GM21423 (cell line): Measurements from ENCODE around the gene SPATA33.
"Not testable (repeated sequence)": the region's sequence is repeated elsewhere in the genome, so short reads cannot be mapped to it uniquely, and the experiment has no call there.

Experiments
- ATAC-seq: cut with Tn5 transposase; IDR thresholded peaks from one replicate; pipeline ENCODE4 v1.9.1; 2021; ENCODE audit warnings: mild to moderate bottlenecking, moderate library complexity; ENCODE audit not compliant: unreplicated experiment

The SPATA33 gene

DNA sequence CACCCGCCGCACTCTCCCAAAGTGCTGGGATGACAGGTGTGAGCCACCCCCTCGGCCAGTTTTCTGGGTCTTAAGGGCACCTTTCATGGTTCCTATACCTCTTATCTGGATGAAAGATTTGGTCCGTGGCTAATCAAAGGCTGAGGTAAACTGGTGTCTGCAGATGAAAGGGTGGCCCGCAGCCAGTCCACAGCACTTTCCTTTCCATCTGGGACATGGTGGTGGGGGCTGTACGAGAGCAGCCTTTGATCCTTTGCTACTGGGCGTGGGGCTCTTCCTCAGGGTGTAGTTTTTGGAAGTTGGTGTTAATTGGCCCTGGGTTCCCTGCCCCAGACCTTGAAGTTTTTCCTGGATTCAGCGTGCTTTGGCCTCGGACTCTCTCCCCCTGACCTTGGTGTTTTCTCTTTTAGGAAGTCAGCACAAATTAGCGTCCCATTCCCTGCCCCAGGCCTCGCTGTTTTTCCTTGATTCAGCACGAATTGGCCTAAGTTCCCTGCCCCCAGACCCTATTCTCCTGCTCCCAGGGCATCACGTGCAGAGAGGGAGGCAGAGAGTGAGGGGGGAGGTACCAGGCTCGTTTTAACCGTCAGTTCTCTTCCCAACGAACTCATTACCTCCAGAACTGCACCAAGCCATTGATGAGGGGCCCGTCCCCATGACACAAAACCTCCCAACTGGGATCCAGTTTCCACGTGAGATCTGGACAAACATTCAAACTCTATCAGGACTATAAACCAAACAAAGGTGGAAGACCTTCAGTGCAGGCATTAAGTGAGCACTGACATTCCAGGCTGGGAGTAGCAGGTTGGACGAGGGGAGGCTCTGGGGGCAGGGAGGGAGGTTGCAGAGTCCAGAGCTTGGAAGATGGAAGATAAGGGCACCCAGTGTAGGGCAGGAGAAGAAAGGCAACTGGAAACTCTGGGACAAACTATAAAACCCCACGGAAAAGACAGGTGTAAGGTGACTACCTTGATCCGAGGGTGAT is 32.6 kb upstream of the SPATA33 start:
- ATAC-seq, result no peak

DNA sequence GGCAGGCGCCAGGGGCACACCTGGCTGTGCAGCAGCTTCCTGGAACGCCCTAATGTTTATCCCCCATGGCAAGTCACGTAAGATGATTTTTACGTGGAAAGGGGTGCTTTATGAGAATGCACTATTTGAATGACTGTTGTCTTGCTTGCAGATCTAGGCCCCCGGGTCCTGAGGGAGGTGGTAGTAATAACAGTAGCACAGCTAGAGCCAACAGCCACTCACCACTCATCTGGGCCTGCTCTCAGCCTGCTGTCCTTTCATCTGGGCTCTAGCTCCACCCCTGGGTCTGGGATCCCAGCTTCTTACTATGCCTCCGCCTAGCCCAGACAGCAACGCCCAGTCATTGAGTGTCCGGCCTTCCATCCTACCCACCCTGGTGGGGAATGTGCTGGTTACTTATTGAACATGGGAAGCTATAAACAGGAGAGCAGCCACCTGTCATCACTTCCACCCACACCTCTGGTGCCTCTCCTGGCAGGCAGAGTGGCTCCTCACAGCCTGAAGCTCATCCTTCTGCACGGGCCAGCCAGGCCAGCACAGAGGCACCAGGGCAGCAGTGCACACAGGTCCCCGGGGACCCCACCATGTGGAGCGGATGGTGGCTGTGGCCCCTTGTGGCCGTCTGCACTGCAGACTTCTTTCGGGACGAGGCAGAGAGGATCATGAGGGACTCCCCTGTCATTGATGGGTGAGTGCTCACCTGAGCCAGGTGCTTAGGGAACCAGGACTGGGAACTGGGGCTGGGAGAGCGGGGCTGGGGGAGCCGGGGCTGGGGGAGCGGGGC is 27.6 kb upstream of the SPATA33 start:
- ATAC-seq, result no peak

DNA sequence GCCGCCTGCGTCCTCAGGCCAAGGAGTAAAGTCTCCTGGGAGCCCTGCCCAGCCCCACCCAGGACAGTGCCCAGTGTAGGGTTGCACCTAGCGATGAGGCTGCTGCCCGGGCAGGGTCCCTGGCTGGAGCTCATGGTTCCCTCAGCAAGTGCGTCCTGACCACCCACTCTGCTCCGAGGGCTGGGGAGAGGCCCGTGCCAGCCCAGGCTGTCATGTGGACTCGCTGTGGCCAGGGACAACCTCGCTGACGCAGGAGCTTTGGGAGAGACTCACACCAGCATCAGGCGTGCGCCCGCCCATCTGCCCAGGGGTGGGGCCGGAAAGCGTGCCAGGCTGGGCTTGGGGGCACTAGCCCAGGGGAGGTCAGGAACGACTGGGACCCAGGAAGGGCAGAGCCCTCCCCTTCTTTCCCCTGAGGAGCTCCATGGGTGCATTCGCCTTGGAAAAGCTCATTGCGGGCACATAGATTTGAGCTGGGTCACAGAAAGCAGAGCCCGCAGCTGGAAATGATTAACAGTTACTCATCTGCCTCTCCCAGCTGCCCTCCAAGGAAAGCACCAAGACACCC is 24.5 kb upstream of the SPATA33 start:
- ATAC-seq, result no peak

DNA sequence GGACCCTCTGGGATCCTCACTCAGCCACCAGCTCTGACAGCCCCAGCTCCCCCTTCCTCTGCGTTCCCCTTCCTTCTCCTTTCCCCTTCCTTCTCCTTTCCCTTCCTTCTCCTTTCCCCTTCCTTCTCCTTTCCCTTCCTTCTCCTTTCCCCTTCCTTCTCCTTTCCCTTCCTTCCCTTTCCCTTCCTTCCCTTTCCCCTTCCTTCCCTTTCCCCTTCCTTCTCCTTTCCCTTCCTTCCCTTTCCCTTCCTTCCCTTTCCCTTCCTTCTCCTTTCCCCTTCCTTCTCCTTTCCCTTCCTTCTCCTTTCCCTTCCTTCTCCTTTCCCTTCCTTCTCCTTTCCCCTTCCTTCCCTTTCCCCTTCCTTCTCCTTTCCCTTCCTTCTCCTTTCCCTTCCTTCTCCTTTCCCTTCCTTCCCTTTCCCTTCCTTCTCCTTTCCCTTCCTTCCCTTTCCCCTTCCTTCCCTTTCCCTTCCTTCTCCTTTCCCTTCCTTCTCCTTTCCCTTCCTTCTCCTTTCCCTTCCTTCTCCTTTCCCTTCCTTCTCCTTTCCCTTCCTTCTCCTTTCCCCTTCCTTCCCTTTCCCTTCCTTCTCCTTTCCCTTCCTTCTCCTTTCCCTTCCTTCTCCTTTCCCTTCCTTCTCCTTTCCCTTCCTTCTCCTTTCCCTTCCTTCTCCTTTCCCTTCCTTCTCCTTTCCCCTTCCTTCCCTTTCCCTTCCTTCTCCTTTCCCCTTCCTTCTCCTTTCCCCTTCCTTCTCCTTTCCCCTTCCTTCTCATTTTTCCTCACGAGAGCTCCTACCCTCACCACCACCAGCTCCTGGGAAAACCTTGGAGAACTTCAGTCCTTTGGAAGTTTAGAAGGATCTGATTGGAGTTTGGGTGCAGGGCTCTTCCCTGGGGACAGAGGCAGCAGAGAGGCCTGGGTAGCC is 22.9 kb upstream of the SPATA33 start:
- not testable (repeated sequence) for ATAC-seq

DNA sequence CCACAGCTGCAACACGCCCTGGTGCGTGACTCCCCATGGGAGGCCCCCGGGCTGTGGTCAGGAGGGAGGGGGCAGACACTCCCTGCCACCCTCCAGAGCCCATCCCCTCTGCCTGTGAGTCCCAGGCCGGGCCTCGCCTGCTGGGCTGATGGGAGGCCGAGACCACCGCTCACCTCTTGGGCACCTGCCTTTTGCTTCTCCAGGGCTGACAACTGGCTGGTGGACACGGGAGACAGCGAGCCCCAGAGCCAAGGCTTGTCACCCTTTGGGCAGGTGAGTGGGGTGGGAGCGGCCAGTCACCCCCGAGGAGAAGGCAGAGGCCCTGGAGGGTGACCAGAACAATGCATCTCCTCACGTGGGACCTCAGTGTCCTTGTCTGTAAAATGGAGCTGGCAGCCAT is 21.0 kb upstream of the SPATA33 start:
- no peak for ATAC-seq

DNA sequence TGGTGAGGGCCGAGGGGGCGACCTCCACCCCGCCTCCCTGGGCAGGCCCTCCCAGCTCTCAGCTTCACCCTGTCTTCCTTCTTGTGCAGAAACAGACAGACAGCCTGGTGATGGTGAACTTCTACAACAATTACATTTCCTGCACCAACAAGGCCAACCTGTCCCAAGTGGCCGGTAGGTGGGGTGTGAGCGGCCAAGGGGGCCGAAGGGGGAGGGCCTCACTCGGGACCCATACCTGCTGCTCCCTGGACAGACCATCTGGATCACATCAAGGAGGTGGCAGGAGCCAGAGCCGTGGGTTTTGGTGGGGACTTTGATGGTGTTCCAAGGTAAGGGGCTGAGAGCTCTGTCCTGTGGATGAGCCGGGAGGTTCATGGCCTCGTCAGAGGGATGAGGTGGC is 20.3 kb upstream of the SPATA33 start:
- ATAC-seq, result no peak

DNA sequence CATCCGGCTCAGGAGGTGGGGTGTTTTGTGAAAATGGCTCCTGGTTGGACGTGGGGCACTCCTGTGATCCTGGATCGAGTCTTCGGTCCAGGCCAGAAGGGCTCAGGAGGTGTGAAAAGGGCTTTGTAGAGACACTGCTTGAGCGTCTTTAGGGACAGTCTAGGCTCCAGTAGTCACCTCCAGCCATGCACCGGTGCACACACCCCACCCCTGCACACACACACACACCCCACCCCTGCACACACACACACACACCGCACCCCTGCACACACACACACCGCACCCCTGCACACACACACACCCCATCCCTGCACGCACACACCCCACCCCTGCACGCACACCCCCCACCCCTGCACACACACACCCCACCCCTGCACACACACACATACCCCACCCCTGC is 19.2 kb upstream of the SPATA33 start:
- ATAC-seq, result no peak

DNA sequence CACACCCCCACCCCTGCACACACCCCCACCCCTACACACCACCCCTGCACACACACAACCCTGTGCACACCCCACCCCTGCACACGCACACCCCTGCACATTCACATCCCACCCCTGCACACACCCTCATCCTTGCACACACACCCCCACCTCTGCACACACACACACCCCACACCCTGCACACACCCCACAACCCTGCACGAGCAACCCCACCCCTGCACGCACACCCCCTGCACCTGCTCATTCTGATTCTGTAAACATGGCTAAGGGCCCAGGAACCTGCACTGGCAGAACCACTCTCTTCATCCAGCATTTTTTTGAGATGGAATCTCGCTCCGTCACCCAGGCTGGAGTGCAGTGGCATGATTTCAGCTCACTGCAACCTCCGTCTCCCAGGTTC is 18.3 kb upstream of the SPATA33 start:
- no peak for ATAC-seq

DNA sequence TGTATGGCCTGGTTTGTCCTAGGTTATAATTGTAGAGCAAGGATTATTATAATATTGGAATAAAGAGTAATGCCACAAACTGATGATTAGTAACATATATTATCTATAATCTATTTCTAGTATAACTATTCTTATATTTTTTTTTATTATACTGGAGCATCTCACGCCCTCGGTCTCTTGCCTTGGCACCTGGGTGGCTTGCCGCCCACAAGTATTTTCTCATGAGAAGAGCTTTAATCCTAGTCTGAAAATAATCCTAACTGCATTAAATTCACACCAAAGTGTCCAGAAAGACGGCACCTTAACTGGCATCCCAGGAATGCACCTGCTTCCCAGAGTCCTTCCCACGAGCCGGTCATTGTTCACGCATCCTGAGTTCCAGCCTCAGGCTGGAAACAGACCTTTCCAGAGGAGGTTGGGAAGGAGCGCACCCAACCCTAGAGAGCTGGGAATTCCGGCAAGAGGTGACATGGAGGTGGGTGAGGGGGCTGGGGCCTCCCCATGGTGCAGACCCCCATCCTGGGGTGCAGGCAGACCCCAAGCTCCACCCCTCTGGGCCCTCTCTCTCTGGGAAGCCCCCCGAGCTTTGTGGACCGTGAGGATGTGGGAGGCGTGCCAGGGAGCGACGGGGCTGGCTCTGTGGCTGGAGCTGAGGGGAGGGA is 16.0 kb upstream of the SPATA33 start:
- no peak for ATAC-seq

DNA sequence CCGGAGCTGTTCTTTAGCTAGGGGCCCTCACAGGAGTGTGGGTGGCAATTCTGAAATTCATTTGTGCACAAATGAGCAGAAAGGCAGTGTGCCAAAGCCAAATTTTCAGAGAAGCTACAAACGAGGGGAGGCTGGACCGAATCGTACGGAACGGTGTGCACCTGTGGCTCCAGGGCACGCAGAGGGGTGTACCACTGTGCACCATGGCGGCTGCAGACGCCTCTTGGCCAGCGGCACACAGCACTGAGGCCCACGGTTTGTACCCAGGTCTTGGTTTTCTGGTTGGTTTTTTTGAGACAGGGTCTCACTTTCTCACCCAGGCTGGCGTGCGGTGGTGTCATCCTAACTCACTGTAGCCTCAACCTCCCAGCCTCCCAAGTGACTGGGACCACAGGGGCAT is 15.1 kb upstream of the SPATA33 start:
- no peak for ATAC-seq

DNA sequence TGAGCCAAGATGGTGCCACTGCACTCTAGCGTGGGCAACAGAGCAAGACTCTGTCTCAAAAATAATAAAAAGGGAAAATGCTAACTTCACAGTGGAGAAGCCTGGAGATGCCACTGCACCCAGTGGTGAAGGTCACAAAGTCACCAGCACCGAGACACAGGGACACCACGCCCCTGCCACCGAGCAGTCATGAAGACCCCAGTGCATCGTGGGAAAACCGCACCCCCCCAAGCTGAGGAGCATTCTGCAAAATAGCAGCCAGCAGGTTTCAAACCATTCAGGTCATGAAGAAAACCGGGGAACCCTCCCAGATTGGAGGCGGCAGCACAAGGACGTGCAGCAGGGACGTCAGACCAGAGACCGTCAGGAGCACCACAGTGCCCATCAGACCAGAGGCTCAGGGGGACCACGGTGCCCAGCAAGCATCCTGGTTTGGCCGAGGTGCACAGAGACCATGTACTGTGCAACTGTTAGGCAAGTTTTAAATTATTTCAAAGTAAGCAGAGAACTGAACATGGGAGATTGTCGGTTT is 13.8 kb upstream of the SPATA33 start:
- no peak for ATAC-seq

DNA sequence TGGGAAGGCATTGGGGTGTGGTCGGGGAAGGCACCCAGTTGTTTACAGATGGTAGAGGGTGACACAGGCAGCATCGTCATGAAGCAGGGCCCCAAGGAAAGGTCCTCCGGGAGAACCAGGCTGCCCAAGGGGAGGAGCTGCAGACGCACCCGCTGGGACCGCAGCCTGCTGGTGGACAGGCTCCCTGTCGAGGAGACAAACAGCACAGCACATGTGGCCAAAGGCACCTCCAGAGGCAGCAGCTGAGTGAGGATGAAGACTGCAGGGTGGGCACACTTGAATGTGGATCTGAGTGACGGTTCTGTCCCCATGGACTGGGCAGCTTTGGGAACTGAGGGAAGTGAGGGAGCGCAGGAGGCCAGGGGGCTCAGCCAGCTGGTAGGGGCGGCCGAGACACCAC is 12.5 kb upstream of the SPATA33 start:
- no peak for ATAC-seq

DNA sequence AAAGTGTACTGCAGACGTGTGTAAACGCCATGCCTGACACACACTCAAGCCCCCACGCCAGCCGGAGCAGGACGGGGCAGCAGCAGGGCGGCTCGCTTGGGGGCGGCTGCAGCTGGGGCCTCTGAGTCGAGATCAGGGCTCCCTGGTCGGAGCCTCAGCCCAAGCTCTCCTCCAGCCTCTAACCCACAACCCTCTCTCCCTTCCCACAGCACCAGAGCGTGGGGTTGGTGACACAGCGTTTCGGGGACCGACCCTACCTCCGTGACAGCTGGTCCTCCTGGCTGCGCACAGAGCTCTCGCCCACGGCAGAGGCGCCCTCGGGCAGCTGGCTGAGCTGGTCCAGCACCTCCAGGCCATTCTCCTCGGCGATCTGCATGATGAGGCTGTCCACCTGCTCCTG is 11.4 kb upstream of the SPATA33 start:
- ATAC-seq, result no peak

DNA sequence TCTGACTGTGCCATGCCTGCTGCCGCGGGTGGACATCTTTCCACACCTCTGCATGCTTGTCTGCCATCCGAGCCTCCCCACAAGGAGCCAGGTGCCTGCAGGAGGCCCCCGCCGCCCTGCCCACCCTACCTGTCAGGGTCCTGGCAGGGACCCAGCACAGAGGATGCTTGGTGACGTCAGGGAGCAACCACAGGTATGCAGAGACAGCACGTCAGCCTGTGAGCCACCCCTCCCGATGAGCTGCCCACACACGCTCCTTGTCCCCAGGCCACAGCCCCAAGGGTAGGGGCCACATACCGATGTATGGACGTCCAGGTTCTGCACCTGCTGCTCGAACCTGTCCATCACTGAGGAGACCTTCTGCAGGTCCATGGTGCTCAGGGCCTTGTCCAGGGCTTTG is 10.7 kb upstream of the SPATA33 start:
- no peak for ATAC-seq

DNA sequence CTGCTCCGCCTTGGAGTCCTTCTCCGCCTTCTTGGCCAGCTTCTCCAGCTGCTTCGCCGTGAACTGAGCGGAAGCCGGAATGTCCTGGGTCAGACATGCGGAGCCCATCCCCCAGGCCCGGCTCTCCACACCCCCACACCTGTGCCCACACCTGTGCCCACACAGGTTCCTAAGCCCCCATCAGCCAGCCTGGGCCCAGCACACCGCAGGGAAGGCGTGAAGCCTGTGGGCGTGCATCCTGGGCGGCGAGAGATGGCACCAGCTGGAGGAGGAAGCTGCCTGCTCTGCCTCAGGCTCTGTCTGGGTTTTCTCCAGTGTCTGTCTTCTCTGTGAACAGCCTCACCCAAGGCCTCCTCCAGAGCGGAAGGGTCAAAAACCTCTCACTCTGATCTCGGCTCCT is 6.1 kb upstream of the SPATA33 start:
- ATAC-seq, result no peak

DNA sequence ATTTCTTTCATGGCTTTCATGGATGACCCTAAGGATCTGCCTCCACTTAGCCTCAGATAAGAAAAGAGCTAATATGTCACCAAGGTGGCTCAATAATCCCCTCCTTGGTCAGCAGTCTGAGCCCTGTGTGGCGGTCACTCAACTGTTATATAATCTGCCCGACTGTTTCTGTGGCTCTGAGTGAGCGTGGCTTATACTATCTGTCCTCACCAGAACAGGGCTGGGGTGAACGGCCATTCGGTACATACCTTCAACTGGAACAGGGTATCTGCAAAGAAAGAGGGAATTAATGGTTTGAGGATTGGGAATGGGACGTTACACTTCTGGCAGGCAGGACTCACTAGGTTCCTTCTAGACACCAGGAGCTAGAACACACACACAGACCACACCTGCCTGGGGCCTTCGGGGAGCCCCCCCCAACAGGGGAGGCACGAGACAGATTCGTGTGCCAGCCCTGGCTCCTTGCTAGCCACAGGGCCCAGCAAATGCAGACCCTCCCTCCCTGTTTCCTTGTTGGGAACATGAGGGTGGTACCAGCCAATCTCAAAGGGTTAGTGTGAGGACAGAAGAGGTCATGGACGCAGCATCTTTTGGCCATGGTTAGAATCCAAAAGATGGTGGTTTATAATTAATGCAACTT is 3.9 kb upstream of the SPATA33 start:
- no peak for ATAC-seq

DNA sequence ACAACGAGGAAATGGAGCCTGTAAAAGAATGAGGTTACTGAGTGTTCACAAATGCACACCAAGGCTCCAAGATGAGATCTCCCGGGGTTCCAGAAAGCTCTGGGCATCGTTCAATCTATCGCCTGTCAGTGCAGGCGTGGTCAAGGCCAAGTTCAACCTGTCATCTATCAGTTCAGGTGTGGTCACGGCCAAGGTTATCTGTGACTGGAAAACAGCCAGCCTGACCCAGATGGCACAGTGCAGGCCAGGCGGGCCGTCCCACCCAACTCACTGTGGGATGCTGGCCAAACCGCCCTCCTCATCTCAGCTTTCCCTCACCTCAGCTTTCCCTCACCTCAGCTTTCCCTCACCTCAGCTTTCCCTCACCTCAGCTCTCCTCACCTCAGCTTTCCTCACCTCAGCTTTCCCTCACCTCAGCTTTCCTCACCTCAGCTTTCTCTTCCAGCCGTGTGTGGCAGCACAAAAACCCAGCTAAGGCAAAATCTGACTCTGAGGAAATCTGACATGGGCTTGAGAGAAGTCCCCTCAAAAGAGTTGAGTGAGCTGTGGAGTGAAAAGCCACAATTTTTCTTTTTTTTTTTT is 2.5 kb upstream of the SPATA33 start:
- ATAC-seq, result no peak

DNA sequence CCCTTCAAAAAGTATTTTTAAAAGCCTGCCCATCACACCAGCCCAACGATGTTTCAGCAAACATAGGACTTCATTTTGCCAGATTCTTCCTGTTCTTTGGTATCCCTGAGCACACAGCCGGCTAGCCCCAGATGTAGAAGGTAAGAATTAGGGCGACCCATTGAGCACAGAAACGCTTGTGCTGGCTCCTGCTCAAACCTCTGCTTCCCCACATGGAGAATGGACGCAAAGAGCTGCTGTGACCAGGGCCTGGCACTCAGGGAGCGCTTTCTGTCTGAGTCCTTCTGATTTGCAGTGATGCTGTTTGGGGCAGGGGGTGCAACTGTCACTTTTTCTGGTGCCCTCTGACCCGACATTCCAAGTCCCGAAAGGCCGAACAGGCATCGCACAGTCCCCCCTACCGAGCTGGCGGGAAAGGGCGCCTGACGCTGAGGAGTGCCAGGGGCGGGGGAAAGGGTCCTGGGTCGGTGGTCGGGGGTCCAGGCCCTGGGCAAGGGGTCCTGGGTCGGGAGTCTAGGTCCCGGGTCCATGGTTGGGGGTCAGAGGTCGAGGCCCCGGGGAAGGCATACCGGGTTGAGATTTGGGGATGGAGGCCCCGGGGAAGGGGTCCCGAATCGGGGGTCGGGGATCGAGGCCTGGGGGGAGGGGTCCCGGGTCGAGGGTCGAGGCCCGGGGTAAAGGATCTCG is 1.1 kb upstream of the SPATA33 start:
- ATAC-seq, result no peak
